Measurements from ENCODE around the gene MYO5B.
"Not testable (repeated sequence)": the region's sequence is repeated elsewhere in the genome, so short reads cannot be mapped to it uniquely, and the experiment has no call there.

The MYO5B gene
- 0 to 0.54 (median 0.23) reads per million in 4 experiments for total RNA-seq

GRCh38 chr18:50194631-50195532 lies at the start of gene MYO5B:
TSS of gene MYO5B (minus strand) at chr18:50195147. CDS start at chr18:50194793, 354 bp downstream.
- peak; percentile 8 for DNase-seq

DNA sequence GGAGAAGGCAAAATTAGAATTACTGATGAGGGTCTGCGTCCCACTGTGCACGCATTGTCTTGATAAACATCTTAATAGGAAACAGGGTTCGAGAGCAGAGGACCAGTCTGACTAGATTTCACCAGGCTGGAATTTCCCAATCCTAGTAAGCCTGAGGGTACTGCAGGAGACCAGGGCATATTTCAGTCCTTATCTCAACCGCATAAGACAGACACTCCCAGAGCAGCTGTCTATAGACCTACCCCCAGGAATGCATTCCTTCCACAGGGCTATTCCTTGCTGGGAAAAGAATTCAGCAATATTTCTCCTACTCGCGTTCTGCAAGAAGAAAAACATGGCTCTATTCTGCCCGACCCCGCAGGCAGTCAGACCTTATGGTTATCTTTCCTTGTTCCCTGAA lies 46.8 kb upstream of the MYO5B start:
- not testable (repeated sequence) for DNase-seq

DNA sequence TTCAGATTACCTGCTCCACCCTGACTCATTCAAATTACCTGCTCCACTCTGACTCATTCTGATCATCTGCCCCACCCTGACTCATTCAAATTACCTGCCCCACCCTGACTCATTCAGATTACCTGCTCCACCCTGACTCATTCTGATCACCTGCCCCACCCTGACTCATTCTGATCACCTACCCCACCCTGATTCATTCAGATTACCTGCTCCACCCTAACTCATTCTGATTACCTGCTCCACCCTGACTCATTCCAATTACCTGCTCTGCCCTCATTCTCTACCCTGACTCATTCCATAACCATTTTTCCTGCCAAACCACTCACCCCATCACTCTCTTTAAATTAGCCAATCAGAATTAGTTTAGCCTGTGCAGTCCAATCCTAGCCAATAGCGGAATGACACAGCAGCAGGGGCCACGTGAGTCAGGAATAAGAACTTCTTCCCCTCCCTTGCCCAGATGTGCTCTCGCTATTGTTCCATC lies 45.2 kb upstream of the MYO5B start:
- DNase-seq, result no peak

DNA sequence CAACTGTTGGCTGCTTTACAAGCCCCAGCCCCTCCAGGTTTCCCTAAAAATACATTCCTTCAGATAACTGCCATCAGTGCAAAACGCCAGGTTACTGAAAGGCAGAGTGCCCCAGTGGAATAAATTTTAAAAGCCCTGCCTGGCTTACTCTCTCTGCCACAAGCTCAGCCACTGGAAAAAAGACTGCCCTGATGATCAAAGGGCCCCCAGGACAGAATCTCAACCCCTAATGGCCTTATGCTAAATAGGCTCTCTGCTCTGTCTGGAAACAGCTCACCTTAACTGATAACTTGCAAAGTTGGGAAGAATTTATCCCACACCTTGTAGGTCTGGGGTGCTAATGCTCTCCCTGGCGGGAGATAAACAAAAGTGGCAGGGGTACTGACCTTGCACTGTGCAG lies 37.5 kb upstream of the MYO5B start:
- DNase-seq, result no peak

- no peak for DNase-seq
Measured at GRCh38 chr18:50231621-50232020, 36.7 kb upstream of the MYO5B start.

GRCh38 chr18:50220249-50220648 lies 25.3 kb upstream of the MYO5B start:
- not testable (repeated sequence) for DNase-seq

DNA sequence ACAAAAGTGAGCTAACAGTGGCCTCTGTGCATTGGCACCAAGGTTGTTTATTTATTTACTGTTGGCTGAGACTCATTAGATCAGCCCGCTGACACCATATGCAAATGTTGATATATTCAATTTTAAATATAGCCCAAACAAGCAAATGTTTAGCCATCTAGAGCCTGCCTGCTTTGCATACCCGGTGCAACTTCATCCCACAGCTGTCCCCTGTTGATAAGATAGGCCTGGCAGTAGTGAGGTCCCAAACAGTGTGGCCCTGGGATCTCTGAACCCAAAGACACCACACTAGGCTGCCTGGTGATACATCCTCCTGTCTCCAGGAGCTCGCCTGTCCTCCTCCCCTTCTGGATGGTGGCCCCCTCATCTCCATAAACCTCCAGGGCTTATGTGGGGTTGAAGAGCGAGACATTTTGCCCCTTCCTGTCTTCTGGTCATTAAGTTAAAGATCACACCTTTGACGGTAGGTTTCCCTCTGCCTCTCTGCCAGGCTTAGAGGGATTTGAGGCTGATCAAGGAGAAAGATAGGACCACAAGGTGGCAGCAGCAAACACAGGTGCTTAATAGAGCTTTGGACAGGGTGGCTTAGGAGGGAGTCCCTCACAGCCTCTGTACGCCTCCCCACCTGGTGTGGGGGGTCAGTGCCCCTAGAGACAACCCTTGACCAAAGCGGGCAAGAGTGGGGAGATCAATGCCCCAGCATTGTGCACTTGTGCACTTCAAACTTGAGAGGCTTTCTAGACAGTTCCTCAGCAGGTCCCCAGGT lies 23.7 kb upstream of the MYO5B start:
- peak; percentile 9 for DNase-seq

DNA sequence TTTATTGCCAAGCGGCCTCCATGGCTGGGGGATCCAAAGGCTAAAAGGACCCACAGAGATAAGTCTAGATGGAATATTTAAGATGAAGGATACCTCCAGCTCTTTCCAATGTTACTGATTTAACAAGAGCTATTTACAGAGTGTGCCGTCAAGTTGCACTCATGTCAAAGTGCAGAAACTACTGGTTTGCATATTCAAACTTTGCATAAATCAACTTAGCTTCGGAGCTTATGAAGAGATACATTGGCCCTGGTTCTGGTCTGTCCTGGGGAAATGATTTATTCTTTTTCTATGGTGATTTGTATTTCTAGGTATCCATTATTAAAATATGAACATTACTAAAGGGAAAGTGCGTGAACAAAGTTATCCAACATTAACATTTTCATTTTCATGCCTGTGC lies 14.4 kb upstream of the MYO5B start:
- DNase-seq, result no peak

- no peak for DNase-seq
Measured at GRCh38 chr18:50207722-50208121, 12.8 kb upstream of the MYO5B start.

DNA sequence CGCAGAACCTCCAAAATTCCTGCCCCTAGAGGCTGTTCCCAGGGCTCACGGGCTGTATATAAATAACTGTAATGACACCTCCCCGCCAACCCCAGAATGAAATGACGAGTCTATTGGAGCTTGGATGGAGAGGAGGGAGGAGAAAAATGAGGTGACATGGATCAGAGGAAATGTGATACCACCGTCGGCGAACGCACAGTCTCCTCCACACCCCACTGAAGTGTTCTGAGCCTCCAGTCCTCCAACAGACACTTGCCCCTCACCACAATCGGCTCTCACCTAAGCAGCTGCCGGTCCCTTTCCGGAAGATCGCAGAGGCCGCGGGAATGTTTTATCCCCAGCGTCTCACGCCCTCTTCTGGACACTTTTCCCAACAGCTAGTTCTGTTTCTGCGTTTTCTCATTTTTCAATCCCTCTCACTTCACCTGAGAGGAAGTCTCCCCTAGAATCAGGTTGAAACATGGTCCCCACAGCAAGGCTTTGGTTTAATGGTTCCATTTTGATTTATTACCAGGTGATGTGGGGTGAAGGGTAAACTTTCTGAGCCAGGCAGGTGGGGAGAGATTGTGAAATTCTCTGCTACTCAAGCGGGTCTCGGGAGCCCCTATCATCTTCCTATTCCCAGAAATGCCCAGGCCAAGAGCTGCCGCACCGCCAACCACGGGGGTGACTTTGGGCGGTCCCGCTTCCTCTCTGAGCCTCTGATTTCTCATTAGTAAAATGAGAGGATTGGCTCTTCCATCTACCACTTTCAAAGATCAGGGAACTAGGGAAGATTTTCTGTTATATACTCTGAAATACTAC lies 9.1 kb upstream of the MYO5B start:
- DNase-seq, result no peak

- DNase-seq, result no peak
Measured at GRCh38 chr18:50201476-50202018, 6.6 kb upstream of the MYO5B start.

DNA sequence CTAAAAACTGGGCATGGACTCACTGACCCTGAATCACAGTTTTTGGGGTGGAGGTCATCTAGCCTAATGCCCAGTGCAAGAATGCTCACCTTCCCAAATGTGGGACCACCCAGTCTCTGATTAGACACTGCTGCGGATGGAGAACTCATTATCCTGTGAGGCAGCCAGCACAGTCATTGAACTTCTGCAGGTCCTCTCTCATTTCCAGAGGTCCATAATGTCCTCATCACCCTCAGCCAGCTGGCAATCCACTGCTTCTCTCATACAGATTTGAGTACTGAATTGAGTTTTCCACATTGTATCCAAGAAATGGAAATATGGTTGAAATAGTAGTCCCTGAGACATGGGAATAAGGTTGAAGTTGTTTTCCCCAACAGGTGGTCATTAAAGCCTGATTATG lies 5.0 kb upstream of the MYO5B start:
- no peak for DNase-seq

DNA sequence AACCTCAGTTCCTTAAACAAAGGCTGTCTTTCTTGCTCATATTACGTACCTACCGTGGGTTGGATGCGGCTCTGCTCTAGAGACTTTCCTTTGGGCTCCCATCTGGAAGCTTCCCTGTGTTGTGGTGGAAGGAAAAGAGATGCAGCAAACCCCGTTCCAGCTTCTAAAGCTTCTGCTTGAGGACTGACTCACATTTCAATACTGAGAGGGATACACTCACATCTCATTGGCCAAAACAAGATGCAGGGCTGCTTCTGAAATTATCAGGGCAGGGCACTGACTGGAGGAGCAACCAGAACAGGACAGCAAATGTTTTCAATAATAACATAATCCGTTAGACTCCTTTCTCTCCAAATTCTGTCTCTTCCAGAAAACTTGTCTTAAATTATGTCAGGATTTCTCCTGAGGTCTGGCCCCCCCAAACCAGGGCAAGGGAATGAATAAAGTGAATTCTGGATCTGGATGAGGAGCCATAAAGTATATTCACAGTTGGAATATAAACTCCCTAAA lies 4.5 kb upstream of the MYO5B start:
- no peak for DNase-seq

DNA sequence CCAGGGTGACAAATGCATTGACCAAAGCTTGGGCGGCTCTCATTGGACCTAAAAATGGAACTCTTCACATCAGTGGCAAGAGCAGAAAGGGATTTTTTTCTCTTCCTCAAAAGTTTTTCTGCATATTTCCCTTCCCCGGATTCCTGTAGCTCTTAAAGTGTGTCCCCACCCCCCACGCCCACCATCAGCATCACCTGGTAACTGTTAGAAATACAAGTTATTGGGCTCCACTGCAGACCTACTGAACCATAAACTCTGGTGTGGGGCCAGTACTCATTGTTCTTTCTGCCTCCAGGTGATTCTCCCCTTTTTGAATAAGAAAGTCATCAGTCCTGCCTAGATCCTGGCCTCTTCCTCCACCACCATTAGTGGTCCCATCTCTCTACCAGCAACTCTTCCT lies 1.3 kb upstream of the MYO5B start:
- DNase-seq, result no peak

DNA sequence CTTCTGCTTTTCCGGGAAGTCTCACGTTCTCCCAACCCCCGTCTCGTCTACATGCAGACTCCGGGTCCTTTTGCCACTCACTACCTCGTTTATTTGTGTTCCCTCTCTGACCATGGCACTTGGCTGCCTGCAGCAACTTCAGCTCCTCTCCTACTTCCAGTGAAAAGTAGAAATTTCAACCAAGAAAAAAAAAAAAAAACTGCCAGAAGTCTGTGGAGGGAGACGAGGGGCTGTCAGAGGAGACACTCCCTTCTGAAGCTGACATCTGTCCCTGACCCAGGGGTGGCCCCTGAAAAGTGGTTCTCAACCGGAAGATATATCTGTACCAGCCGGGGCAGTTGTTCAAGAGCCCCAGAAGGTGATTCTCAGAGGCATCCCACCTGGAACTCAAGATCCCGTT lies 742 bp upstream of the MYO5B start:
- no peak for DNase-seq

DNA sequence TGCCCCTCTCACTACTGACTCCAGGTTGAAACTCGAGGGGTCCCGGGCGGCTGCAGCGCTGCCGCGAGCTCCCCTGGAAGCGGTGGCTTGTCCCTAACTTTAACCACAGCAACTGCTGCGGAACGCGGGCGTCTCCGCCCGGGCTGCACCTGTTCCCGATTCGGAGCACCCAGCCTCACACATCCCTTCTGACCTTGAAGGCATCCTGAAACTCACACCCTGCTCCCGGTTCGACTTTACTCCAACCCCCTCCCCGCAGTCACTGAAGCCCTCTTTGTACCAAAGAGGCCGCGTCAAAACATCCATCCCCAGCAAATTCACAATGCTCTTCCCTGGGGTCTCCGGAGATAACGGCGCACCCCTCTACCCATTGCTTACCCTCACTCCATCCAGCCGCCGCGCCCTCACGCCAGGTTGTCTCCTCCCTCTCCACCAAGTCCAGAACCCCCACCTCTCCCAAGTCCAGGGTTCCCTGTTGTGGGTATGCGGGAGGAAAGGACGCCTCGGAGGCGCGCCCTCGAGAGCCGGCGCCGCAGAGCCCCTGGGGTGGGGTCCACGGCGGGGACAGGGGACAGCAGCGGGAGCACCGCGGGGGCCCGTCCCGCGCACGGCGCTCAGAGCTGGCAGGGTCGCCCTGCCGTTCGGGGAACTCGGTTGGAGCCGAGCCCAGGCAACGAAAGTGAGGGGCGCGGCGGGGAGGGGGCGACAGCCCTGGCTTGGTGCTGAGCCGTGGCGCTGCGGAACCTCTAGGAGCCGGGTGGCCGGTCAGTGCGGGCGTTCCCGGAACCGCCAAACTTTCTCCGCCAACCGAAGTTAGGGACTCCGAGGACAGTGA lies 934 bp downstream of the MYO5B start:
- no peak for DNase-seq

- no peak for DNase-seq
Measured at GRCh38 chr18:50192995-50193795, 1.8 kb downstream of the MYO5B start.

GRCh38 chr18:50190926-50191325 lies 4.0 kb downstream of the MYO5B start:
- DNase-seq, result no peak

DNA sequence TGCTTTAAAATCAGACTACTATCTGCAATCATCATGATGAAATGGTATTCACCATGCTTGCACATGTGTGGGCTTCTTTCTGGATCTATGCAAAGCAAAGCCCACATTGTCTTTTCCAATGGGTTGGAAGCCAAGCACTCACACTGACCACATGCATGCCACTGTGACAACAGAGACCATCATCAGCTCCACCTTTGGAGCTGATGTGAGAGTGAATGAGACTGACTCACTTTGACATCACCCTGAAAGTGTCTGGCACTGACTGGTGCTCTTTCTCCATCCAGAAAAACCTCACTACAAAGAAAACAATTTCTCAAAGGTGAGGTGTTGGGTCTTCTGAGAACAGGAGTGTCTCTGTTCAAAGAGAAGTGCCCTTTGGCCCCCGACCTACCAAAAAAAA lies 4.7 kb downstream of the MYO5B start:
- no peak for DNase-seq

DNA sequence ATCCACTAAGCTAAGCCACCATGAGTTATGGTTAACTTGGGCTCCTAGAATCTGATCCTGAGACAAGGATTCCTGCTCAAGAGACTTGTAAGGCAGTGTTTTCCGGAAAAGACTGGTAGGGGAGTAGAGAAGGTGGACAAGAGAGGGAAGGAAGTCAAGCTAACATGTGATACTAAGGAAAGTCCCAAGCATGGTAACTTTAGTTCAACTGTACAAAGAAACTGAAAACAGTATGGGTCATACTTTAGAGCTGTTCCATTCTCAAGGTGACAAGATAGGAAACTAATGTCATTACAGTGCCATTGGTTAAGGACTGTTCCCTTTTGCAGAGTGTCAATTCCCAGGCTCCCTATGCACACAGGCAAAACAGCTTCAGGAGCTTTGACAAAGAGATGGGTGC lies 5.8 kb downstream of the MYO5B start:
- no peak for DNase-seq

GRCh38 chr18:50188652-50189051 lies 6.3 kb downstream of the MYO5B start:
- no peak for DNase-seq

Measured in effector CD8-positive, alpha-beta T cell (primary cell).